ENCODE results near the gene PDZRN4. TPM values are rescaled to one million over a fixed set of nuclear protein-coding genes. Genes with fewer than 3 reads are reported as not detected.

PDZRN4 gene
- polyA plus RNA-seq, 3 donors: not detected

GRCh38 chr12:41521872-41522379 is 333.8 kb downstream of the PDZRN4 start:
- Mint-ChIP-seq H3K27ac (no peak overlapping the region), H3K9me3 (no peaks in the 10 kb centered on the region), H3K36me3 (no peaks in the 10 kb centered on the region), H3K4me1 (peaks cover 6% of the 10 kb centered on the region), H3K4me3 (peak overlapping the region; percentile 34 to 72), H3K27me3 (ENCODE audit: low read depth in 3 of 3) (peaks cover under 1 to 3% (median 2%) of the 10 kb centered on the region in 3 donors)
- peak overlapping the region in 2 of 3 experiments; percentile 39 to 62 for H3K4me3 ChIP-seq (replicated peaks in 1 of 3; ENCODE audit: low read depth in 2 of 3, low read length in 3 of 3)
- H3K79me2 ChIP-seq (ENCODE audit: insufficient read depth, low read length): no peaks in the 10 kb centered on the region
- peak overlapping the region in 1 of 2 donors; percentile 63 for H3K27ac ChIP-seq (ENCODE audit: low read depth in 1 of 2, low read length in 2 of 2)
- no peaks in the 10 kb centered on the region for H3K36me3 ChIP-seq (replicated peaks in 1 of 2; ENCODE audit: control insufficient read depth in 1 of 2, insufficient read depth in 2 of 2, low read length in 2 of 2)
- no CpG with 5 or more reads among the region's 1 CpG for WGBS (ENCODE audit: insufficient coverage)
- intact Hi-C loops (cut with micrococcal nuclease): no loop called here
- no peak overlapping the region for H3K9ac ChIP-seq (ENCODE audit: insufficient read depth, low read length, poor library complexity, severe bottlenecking)
- peak overlapping the region; percentile 21 for H2AFZ ChIP-seq (ENCODE audit: insufficient read depth, low read depth, low read length, poor library complexity, severe bottlenecking)
- peaks cover 6 to 8% of the 10 kb centered on the region in 2 donors for H3K4me1 ChIP-seq (ENCODE audit: control insufficient read depth in 1 of 2, insufficient read depth in 2 of 2, low read length in 2 of 2)
- H3K9me3 ChIP-seq (replicated peaks in 1 of 2; ENCODE audit: control insufficient read depth in 1 of 2, insufficient read depth in 1 of 2, low read length in 2 of 2): no peaks in the 10 kb centered on the region
- H3K27me3 ChIP-seq (ENCODE audit: control insufficient read depth in 2 of 2, insufficient read depth in 2 of 2, low read length in 2 of 2): no peaks in the 10 kb centered on the region
- H4K20me1 ChIP-seq (ENCODE audit: insufficient read depth, low read length): no peaks in the 10 kb centered on the region
- peak overlapping the region; percentile 62 for H3K4me2 ChIP-seq (replicated peaks; ENCODE audit: extremely low read depth, low read length, poor library complexity, severe bottlenecking)
- peak in 2 of 3 donors; percentile 25 to 46 for DNase-seq
- no peak for TF ChIP-seq CTCF (IDR thresholded peaks at IDR 0.05)

GRCh38 chr12:41527062-41527461 is 338.9 kb downstream of the PDZRN4 start:
- Mint-ChIP-seq H3K27me3 (ENCODE audit: low read depth in 3 of 3) (peaks cover 0 to 2% (median 1%) of the 10 kb centered on the region in 3 donors), H3K36me3 (no peaks in the 10 kb centered on the region), H3K9me3 (peaks cover 0 to 5% (median 2%) of the 10 kb centered on the region in 7 donors), H3K4me3 (no peak overlapping the region), H3K27ac (no peak overlapping the region), H3K4me1 (peaks cover 2% of the 10 kb centered on the region)
- Histone ChIP-seq H3K4me3 (replicated peaks in 1 of 3; ENCODE audit: low read depth in 2 of 3, low read length in 3 of 3) (no peak overlapping the region), H3K36me3 (replicated peaks in 1 of 2; ENCODE audit: control insufficient read depth in 1 of 2, insufficient read depth in 2 of 2, low read length in 2 of 2) (no peaks in the 10 kb centered on the region), H4K20me1 (ENCODE audit: insufficient read depth, low read length) (no peaks in the 10 kb centered on the region), H3K9me3 (replicated peaks in 1 of 2; ENCODE audit: control insufficient read depth in 1 of 2, insufficient read depth in 1 of 2, low read length in 2 of 2) (peaks cover 0 to 7% of the 10 kb centered on the region in 2 donors), H3K9ac (ENCODE audit: insufficient read depth, low read length, poor library complexity, severe bottlenecking) (no peak overlapping the region), H3K79me2 (ENCODE audit: insufficient read depth, low read length) (no peaks in the 10 kb centered on the region), H2AFZ (ENCODE audit: insufficient read depth, low read depth, low read length, poor library complexity, severe bottlenecking) (no peak overlapping the region), H3K27me3 (ENCODE audit: control insufficient read depth in 2 of 2, insufficient read depth in 2 of 2, low read length in 2 of 2) (no peaks in the 10 kb centered on the region), H3K27ac (ENCODE audit: low read depth in 1 of 2, low read length in 2 of 2) (no peak overlapping the region), H3K4me2 (replicated peaks; ENCODE audit: extremely low read depth, low read length, poor library complexity, severe bottlenecking) (no peak overlapping the region), H3K4me1 (ENCODE audit: control insufficient read depth in 1 of 2, insufficient read depth in 2 of 2, low read length in 2 of 2) (peaks cover 2 to 4% of the 10 kb centered on the region in 2 donors)
- TF ChIP-seq CTCF (IDR thresholded peaks at IDR 0.05): no peak
- intact Hi-C loops (cut with micrococcal nuclease): no loop called here
- no peak for DNase-seq
- 80% methylated on average over 1 of the region's 2 CpGs for WGBS (ENCODE audit: insufficient coverage)

Data from CD14-positive monocyte (primary cell).